Ovary (tissue), 9 donors: ENCODE results near the gene FAM240B. TPM values are rescaled to one million over a fixed set of nuclear protein-coding genes. Genes with fewer than 3 reads are reported as not detected.

Source experiments
- DNase-seq, 5 donors: peaks; one replicate each; pipeline ENCODE4 v3.0.0-alpha.2; 2019 to 2020
- H3K27ac ChIP-seq, 2 donors: fragments of 200-600 bp; one replicate each; pipeline versions ENCODE4 v1.5.1 to v1.8.0; 2019 to 2022
- H3K27me3 ChIP-seq: fragments of 200-600 bp; one replicate; pipeline ENCODE4 v1.8.0; 2022
- H3K36me3 ChIP-seq: fragments of 200-600 bp; sonication (generic); one replicate; pipeline ENCODE4 v1.5.1; 2019
- H3K4me1 ChIP-seq: one replicate; pipeline ENCODE4 v1.8.1; 2013; ENCODE audit warnings: mild to moderate bottlenecking, moderate library complexity; ENCODE audit not compliant: insufficient read depth
- H3K4me3 ChIP-seq: fragments of 200-600 bp; sonication (generic); one replicate; pipeline ENCODE4 v1.5.1; 2017
- H3K9me3 ChIP-seq, 2 donors: fragments of 200-600 bp in 1 of 2; sonication (generic) in 1 of 2; one replicate each; pipeline versions ENCODE4 v1.5.1 to v1.8.1; 2013 to 2019; ENCODE audit warnings: mild to moderate bottlenecking in 1 of 2, moderate library complexity in 1 of 2
- EP300 ChIP-seq: sonication (generic); formaldehyde crosslinking; IDR thresholded peaks from one replicate; pipeline ENCODE4 v1.6.1; 2017; ENCODE audit warnings: antibody characterized with exemption
- POLR2A ChIP-seq: fragments of 450-650 bp; IDR thresholded peaks from one replicate; pipeline ENCODE4 v1.6.1; 2017; ENCODE audit warnings: antibody characterized with exemption, mild to moderate bottlenecking, moderate library complexity
- WGBS, 3 donors: extraction: QIAGEN DNeasy Blood & Tissue Kit in 1 of 3; methylation state at CpG; one replicate each; pipeline versions ENCODE4 v1.1.5 to v1.1.7; 2013 to 2017; 5-methylcytosine and 5-hydroxymethylcytosine counted together
- intact Hi-C, 4 donors: fragments of 100-400 bp; cut with DNase I; formaldehyde crosslinking; loops; one replicate each; pipeline versions ENCODE4 v1.11.0 to v1.15.1; 2022 to 2023
- polyA plus RNA-seq, 2 donors: library from polyadenylated mRNA; stranded (reverse); fragments of 200-250 nt in 1 of 2; fragments of 350-450 nt in 1 of 2; fragmentation: Illumina TruSeq in 1 of 2; extraction: RNeasy Lipid Tissue Mini Kit (QIAGEN cat#74804) in 1 of 2; gene quantifications; one replicate each; pipeline ENCODE4 v1.2.3, GENCODE V29; 2013 to 2014
- total RNA-seq, 7 donors: library from RNA; depleted of rRNA in 2 of 7; stranded (reverse); fragments of >200 nt in 2 of 7; fragmentation: NEBNext Ultra II Directional in 3 of 7; extraction: Animal tissue kit (Norgen Biotek cat#: 25700) in 3 of 7; gene quantifications; one replicate each; pipeline versions ENCODE4 v1.1.0 to v1.2.4, GENCODE V29; 2016 to 2023
- TF ChIP-seq, protein P1 (sequence below), 3 donors: fragments of 450-650 bp in 2 of 3; fragments of 200-600 bp in 1 of 3; IDR thresholded peaks; one replicate each; pipeline versions ENCODE4 v1.5.1 to v1.8.0; 2016 to 2022; ENCODE audit warnings: antibody characterized with exemption in 3 of 3, mild to moderate bottlenecking in 1 of 3
- donor health status: DM: no; HTN: no; CAD: no; lungs with moderate emphysema.
- donor health status: DM: no; HTN: no; CAD: no.
- donor health status: Bipolar disorder and iron deficiency.
- donor health status: DM: yes; HTN: yes; CAD: no.
- donor health status: DM: no; HTN: no; CAD: no.
- donor health status: DM: yes; HTN: yes; CAD: no.

The FAM240B gene
- total and polyA plus RNA-seq, 9 donors = not detected

DNA sequence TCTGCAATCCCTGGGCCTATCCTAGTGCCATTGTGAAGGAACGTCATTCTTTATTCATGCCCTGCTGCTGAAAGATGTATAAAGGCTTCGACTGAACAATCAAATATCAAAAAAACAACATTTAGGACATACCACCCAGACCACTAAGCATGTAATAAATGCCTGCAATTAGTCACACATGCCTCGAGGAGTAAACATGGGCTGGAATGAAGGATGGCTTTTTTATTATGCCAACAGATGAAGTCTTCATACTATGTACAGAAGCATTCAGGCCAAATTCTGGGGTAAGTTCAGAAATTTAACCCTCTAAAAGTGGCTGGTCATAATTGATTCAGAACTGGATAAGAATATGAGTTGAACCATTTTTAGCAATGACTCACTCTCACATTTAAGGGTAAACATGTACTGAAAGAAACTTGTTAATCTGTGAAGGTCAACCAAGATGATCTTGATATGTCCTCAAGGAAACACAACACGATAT lies 38.1 kb downstream of the FAM240B start:
- H3K27ac ChIP-seq = no peak overlapping the region
- TF ChIP-seq EP300 (no peak), POLR2A (no peak)
- TF ChIP-seq, protein P1, sequence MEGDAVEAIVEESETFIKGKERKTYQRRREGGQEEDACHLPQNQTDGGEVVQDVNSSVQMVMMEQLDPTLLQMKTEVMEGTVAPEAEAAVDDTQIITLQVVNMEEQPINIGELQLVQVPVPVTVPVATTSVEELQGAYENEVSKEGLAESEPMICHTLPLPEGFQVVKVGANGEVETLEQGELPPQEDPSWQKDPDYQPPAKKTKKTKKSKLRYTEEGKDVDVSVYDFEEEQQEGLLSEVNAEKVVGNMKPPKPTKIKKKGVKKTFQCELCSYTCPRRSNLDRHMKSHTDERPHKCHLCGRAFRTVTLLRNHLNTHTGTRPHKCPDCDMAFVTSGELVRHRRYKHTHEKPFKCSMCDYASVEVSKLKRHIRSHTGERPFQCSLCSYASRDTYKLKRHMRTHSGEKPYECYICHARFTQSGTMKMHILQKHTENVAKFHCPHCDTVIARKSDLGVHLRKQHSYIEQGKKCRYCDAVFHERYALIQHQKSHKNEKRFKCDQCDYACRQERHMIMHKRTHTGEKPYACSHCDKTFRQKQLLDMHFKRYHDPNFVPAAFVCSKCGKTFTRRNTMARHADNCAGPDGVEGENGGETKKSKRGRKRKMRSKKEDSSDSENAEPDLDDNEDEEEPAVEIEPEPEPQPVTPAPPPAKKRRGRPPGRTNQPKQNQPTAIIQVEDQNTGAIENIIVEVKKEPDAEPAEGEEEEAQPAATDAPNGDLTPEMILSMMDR (IDR thresholded peaks at IDR 0.05) = no peak
- DNase-seq = no peak
- intact Hi-C loops = loop anchor here in 1 of 4 donors (10.0 kb wide), 1 partner anchor 53 kb away; no protein-coding TSS in a partner anchor
- H3K4me3 ChIP-seq = no peak overlapping the region
- no peaks in the 10 kb centered on the region for H3K9me3 ChIP-seq
- H3K36me3 ChIP-seq = no peaks in the 10 kb centered on the region
- peaks cover 5% of the 10 kb centered on the region for H3K4me1 ChIP-seq
- 65 to 70% (median 67%) methylated on average over 4 of the region's 4 CpGs for WGBS, 3 donors
- H3K27me3 ChIP-seq = no peaks in the 10 kb centered on the region

DNA sequence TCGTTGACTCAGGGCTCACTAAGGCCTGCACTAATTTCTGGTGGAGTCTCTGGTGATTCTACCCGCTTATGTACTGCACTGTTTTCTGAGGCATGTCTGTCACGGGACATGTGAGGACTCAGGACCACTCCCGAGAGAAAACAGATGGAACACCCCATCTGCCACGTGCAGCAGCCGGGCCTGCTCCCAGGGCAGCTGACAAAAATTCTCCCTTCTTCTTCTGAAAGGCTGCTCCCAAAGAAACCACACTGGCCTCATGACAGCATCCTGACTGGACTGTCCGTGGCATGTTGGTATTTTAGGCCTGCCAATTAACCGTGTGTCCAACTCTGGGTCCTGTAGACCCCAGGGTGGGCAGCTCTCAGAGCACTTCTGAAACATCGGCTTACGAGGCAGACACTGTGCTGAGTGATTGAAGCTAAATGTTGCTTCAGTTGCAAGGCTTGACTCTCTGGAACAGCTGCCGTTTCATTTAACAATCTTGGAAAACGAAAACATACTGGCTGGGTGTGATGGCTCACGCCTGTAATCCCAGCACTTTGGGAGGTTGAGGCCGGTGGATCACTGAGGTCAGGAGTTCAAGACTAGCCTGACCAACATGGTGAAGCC lies 39.0 kb downstream of the FAM240B start:
- no peak for DNase-seq
- peaks cover 3% of the 10 kb centered on the region for H3K4me1 ChIP-seq
- H3K36me3 ChIP-seq = no peaks in the 10 kb centered on the region
- no peak overlapping the region for H3K27ac ChIP-seq
- 77 to 79% (median 78%) methylated on average over 14 of the region's 14 CpGs for WGBS, 3 donors
- H3K4me3 ChIP-seq = no peak overlapping the region
- TF ChIP-seq, protein P1 (IDR thresholded peaks at IDR 0.05) = no peak
- TF ChIP-seq EP300 (no peak), POLR2A (no peak)
- intact Hi-C loops = loop anchor here in 1 of 4 donors (10.0 kb wide), 1 partner anchor 54 kb away; no protein-coding TSS in a partner anchor
- no peaks in the 10 kb centered on the region for H3K27me3 ChIP-seq
- no peaks in the 10 kb centered on the region for H3K9me3 ChIP-seq

DNA sequence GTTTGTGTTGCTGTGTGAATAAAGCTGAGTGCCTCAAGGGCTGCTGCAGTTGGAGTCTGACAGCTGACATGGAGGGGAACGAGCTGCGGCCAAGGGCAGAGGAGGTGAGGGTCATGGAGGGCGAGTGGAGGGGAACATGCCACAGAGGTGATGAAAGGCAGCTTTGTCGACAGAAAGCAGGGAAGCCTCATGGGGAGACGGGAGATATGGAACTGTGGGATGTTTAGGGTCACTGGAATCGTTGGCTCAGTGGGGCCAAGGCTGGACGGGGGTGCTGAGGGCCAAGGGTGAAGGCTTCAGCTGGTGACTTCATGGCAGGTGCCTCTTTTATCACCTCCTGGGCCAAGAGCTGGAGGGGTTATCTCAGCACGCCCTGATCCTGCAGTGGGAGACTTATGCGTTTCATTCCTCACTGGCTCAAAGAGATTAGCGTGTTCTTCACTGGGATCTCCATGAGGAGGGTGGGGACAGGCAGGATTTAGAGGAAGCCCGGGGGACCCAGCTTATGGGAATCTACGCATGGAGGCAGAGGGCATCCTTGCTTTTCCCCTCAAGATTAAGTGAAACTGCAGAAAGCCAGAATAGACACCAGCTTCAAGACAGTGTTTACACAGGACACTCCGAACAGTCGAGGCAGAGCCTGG lies 42.2 kb downstream of the FAM240B start:
- TF ChIP-seq POLR2A = no peak
- TF ChIP-seq, protein P1 (IDR thresholded peaks at IDR 0.05) = no peak
- TF ChIP-seq EP300 = no peak
- intact Hi-C loops = no loop called here
- WGBS, 3 donors = 30% methylated on average over 14 of the region's 14 CpGs

DNA sequence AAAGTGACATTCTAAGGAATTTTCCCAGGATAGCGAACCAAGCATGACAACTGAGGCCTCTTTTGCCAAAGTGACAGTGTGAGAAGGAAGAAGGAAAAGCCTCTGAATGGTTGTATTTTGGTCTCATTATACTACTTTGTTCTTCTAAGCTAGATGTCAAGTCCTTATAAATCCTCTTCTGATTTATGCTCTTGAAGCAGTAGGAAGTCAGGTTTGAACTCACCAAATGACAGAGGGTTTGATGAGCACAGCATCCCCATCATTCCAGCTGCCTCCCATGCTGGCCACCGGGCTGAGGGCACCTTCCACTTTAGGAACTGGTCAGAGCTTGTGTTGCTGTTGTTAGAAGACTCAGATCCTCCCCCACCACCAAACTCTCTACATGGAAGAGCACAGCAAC lies 44.1 kb downstream of the FAM240B start:
- H3K36me3 ChIP-seq = no peaks in the 10 kb centered on the region
- intact Hi-C loops = no loop called here
- TF ChIP-seq, protein P1 (IDR thresholded peaks at IDR 0.05) = no peak
- TF ChIP-seq POLR2A = no peak
- no peak for TF ChIP-seq EP300
- H3K27me3 ChIP-seq = no peaks in the 10 kb centered on the region
- DNase-seq = no peak
- no peaks in the 10 kb centered on the region for H3K9me3 ChIP-seq
- WGBS, 3 donors = 67 to 71% (median 70%) methylated on average over 2 of the region's 2 CpGs
- H3K4me1 ChIP-seq = peaks cover 7% of the 10 kb centered on the region
- H3K4me3 ChIP-seq = no peak overlapping the region
- H3K27ac ChIP-seq = no peak overlapping the region

More for the DNA sequence above, 42.2 kb downstream of the FAM240B start:
- no peak overlapping the region for H3K27ac ChIP-seq
- no peaks in the 10 kb centered on the region for H3K36me3 ChIP-seq
- H3K27me3 ChIP-seq = no peaks in the 10 kb centered on the region
- H3K9me3 ChIP-seq = no peaks in the 10 kb centered on the region
- peaks cover 3% of the 10 kb centered on the region for H3K4me1 ChIP-seq
- no peak overlapping the region for H3K4me3 ChIP-seq
- DNase-seq = peak in 1 of 5 donors; percentile 14
